NCI-H1436 (cell line): Measurements from ENCODE around the gene ERICH4.
"Not testable (repeated sequence)": the region's sequence is repeated elsewhere in the genome, so short reads cannot be mapped to it uniquely, and the experiment has no call there.

Experiments used
- DNase-seq: peaks from one replicate; lab custom pipeline; 2025; lab: John Stamatoyannopoulos, UW

Gene ERICH4

GRCh38 chr19:41442473-41443355 lies at the start of gene ERICH4:
TSS of gene ERICH4 (plus strand) at chr19:41443156. CDS start at chr19:41443170, 14 bp downstream.
- DNase-seq, result no peak

- DNase-seq, result no peak
These were observed 47.6 kb upstream of the ERICH4 start for GRCh38 chr19:41395355-41395754.

GRCh38 chr19:41397086-41398049 lies 45.6 kb upstream of the ERICH4 start, which contains the start of the genes BCKDHA and EXOSC5:
TSS of gene BCKDHA (plus strand) at chr19:41397818. CDS start at chr19:41397828, 10 bp downstream.
TSS of gene EXOSC5 (minus strand) at chr19:41397359. CDS start at chr19:41397328, 31 bp downstream.
- peak; percentile 100 for DNase-seq

GRCh38 chr19:41398050-41398418 lies 44.9 kb upstream of the ERICH4 start:
- no peak for DNase-seq

GRCh38 chr19:41398598-41398997 lies 44.4 kb upstream of the ERICH4 start:
- DNase-seq, result no peak

- DNase-seq, result no peak
These were observed 43.9 kb upstream of the ERICH4 start for GRCh38 chr19:41399091-41399490.

- DNase-seq, result no peak
These were observed 43.4 kb upstream of the ERICH4 start for GRCh38 chr19:41399525-41399924.

- no peak for DNase-seq
These were observed 41.5 kb upstream of the ERICH4 start for GRCh38 chr19:41401483-41401882.

GRCh38 chr19:41402010-41402409 lies 40.9 kb upstream of the ERICH4 start:
- no peak for DNase-seq

- no peak for DNase-seq
These were observed 39.6 kb upstream of the ERICH4 start for GRCh38 chr19:41403181-41403970.

GRCh38 chr19:41405776-41406175 lies 37.2 kb upstream of the ERICH4 start:
- no peak for DNase-seq

GRCh38 chr19:41407271-41407670 lies 35.7 kb upstream of the ERICH4 start:
- DNase-seq, result no peak

- peak; percentile 21 for DNase-seq
These were observed 34.7 kb upstream of the ERICH4 start for GRCh38 chr19:41408256-41408655.

- not testable (repeated sequence) for DNase-seq
These were observed 34.1 kb upstream of the ERICH4 start for GRCh38 chr19:41408846-41409245.

- DNase-seq, result no peak
These were observed 33.7 kb upstream of the ERICH4 start for GRCh38 chr19:41409288-41409687.

- no peak for DNase-seq
These were observed 32.5 kb upstream of the ERICH4 start for GRCh38 chr19:41410336-41411054.

- no peak for DNase-seq
These were observed 31.6 kb upstream of the ERICH4 start for GRCh38 chr19:41411100-41411967.

GRCh38 chr19:41411968-41412265 lies 31.0 kb upstream of the ERICH4 start:
- no peak for DNase-seq

- no peak for DNase-seq
These were observed 30.0 kb upstream of the ERICH4 start for GRCh38 chr19:41412953-41413352.

GRCh38 chr19:41413947-41414346 lies 29.0 kb upstream of the ERICH4 start:
- no peak for DNase-seq
